Testis (tissue), 3 donors: ENCODE data around the gene MAN2A1. TPM values are rescaled to one million over a fixed set of nuclear protein-coding genes. Genes with fewer than 3 reads are reported as not detected.

Source experiments
- DNase-seq: peaks from one replicate; pipeline ENCODE4 v3.0.0-alpha.2; 2019
- H3K27ac ChIP-seq, 2 donors: fragments of 200-600 bp; sonication (generic); one replicate each; pipeline ENCODE4 v1.5.1; 2019
- H3K27me3 ChIP-seq: fragments of 200-600 bp; sonication (generic); one replicate; pipeline ENCODE4 v1.5.1; 2019
- H3K36me3 ChIP-seq: fragments of 200-600 bp; sonication (generic); one replicate; pipeline ENCODE4 v1.5.1; 2017; ENCODE audit warnings: low read depth; ENCODE audit errors: missing control alignments
- H3K4me1 ChIP-seq: fragments of 200-600 bp; sonication (generic); one replicate; pipeline ENCODE4 v1.5.1; 2019
- H3K4me3 ChIP-seq, 2 donors: fragments of 200-600 bp; sonication (generic); one replicate each; pipeline ENCODE4 v1.5.1; 2017 to 2019
- H3K9me3 ChIP-seq: fragments of 200-600 bp; sonication (generic); one replicate; pipeline ENCODE4 v1.5.1; 2017
- POLR2A ChIP-seq: fragments of 450-650 bp; IDR thresholded peaks from one replicate; pipeline ENCODE4 v1.6.1; 2017; ENCODE audit warnings: antibody characterized with exemption, mild to moderate bottlenecking, moderate library complexity
- WGBS, 2 donors: methylation state at CpG; one replicate each; pipeline ENCODE4 v1.1.5; 2018; 5-methylcytosine and 5-hydroxymethylcytosine counted together
- intact Hi-C: fragments of 100-400 bp; cut with DNase I; formaldehyde crosslinking; loops from one replicate; pipeline ENCODE4 v1.15.1; 2023; ENCODE audit warnings: low total_unique reads
- polyA plus RNA-seq: library from polyadenylated mRNA; stranded (reverse); fragments of 350-450 nt; fragmentation: Illumina TruSeq; extraction: RNeasy Lipid Tissue Mini Kit (QIAGEN cat#74804); gene quantifications from one replicate; pipeline ENCODE4 v1.2.3, GENCODE V29; 2014; ENCODE audit warnings: low read depth, low replicate concordance; ENCODE audit not compliant: insufficient read depth
- total RNA-seq, 2 donors: library from RNA; depleted of rRNA; stranded (reverse); fragments of >200 nt; gene quantifications; one replicate each; pipeline ENCODE4 v1.2.3, GENCODE V29; 2016
- TF ChIP-seq, protein P1 (sequence below), 3 experiments: fragments of 450-650 bp in 2 of 3; fragments of 200-600 bp in 1 of 3; sonication (generic) in 1 of 3; IDR thresholded peaks; one replicate each; pipeline ENCODE4 v1.5.1; 2016 to 2019; ENCODE audit warnings: antibody characterized with exemption in 3 of 3, mild to moderate bottlenecking in 2 of 3, moderate library complexity in 1 of 3

Gene MAN2A1
- total and polyA plus RNA-seq, 3 donors from 2014 or later: 36.0 to 80.5 (median 55.6) TPM

DNA sequence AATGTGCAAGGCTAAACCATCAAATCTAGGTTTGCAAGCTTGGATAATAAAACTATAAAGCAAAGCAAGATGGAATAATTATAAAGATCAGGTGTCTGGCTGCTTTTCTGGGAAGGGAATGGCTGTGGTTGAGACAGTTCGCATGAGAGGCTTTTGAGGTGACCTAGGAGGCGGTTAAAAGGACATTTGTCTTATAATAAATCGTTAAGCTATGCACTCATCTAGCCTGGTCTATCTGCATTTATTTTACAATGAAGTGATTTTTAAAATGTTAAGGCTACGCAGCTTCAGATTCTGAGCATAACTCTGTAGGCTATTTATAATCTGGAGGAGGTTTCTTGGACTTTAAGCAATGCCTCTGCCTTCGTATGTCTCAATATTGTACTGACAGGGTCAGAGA, 29.4 kb upstream of the MAN2A1 start:
- WGBS, 2 donors: 82 to 85% methylated on average over 5 of the region's 5 CpGs
- Histone ChIP-seq H3K9me3 (no peaks in the 10 kb centered on the region), H3K27ac (no peak overlapping the region), H3K36me3 (no peaks in the 10 kb centered on the region), H3K4me1 (peaks cover 7% of the 10 kb centered on the region), H3K4me3 (no peak overlapping the region), H3K27me3 (no peaks in the 10 kb centered on the region)
- intact Hi-C loops: no loop called here
- TF ChIP-seq POLR2A: no peak
- TF ChIP-seq, protein P1, sequence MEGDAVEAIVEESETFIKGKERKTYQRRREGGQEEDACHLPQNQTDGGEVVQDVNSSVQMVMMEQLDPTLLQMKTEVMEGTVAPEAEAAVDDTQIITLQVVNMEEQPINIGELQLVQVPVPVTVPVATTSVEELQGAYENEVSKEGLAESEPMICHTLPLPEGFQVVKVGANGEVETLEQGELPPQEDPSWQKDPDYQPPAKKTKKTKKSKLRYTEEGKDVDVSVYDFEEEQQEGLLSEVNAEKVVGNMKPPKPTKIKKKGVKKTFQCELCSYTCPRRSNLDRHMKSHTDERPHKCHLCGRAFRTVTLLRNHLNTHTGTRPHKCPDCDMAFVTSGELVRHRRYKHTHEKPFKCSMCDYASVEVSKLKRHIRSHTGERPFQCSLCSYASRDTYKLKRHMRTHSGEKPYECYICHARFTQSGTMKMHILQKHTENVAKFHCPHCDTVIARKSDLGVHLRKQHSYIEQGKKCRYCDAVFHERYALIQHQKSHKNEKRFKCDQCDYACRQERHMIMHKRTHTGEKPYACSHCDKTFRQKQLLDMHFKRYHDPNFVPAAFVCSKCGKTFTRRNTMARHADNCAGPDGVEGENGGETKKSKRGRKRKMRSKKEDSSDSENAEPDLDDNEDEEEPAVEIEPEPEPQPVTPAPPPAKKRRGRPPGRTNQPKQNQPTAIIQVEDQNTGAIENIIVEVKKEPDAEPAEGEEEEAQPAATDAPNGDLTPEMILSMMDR (IDR thresholded peaks at IDR 0.05): no peak
- DNase-seq: no peak

DNA sequence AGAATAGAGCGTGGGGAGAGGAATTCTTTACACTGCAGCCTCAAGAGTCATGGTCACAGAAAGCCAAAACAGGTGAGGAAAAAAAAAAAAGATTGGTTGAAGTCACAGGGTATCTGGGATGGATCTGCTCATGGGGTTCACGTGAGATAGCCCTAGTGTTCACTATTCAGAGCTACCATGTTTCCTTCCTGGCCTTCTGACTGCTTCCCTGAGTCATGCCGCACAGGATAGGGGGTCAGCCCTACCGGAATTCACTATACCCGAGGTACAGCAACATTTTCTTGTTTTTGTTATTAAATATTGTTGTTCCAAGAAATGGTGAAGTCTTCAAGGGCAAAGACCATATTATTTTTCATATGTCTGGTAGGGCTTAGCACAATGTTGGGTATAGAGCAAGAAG, 21.5 kb upstream of the MAN2A1 start:
- Histone ChIP-seq H3K27ac (no peak overlapping the region), H3K36me3 (no peaks in the 10 kb centered on the region), H3K4me1 (no peaks in the 10 kb centered on the region), H3K9me3 (no peaks in the 10 kb centered on the region), H3K27me3 (no peaks in the 10 kb centered on the region), H3K4me3 (no peak overlapping the region)
- WGBS, 2 donors: 82 to 90% methylated on average over 5 of the region's 5 CpGs
- no peak for TF ChIP-seq POLR2A
- TF ChIP-seq, protein P1 (IDR thresholded peaks at IDR 0.05): no peak
- intact Hi-C loops: no loop called here
- DNase-seq: no peak

DNA sequence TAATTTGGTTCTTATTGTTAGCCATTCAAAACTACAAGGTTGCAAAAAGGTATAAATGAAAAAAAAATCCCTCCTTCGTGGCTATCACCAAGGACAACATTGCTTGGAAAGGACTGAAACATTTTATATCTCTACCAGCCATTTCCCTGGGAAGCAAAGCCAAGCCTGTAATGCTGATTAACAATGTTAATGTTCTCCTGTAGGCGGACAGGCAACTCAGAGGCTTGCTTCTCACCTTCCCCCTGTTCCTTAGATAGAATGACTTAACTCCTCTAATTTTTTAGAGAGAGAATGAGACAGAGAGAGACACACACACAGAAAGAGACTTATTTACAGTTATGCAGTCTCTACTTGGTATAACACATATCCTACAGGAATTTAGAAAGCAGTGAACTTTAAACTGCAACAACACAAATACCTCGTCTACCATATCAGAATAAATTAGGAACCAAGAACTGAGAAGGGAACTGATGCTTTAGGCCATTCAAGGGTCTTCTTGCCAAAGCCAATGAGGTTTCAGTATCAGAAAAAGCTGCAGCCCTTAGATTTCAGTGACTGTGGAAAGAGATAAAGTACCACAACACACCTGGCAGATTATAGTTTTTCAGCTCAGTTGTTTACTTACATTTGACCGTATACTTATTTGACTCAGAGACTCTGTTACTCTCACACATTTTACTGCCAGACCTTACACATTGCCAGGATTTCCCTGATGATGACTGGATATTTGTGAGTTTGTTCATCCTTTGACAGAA, 20.9 kb upstream of the MAN2A1 start:
- 62 to 66% methylated on average over 4 of the region's 4 CpGs for WGBS, 2 donors
- intact Hi-C loops: no loop called here
- no peak for DNase-seq

DNA sequence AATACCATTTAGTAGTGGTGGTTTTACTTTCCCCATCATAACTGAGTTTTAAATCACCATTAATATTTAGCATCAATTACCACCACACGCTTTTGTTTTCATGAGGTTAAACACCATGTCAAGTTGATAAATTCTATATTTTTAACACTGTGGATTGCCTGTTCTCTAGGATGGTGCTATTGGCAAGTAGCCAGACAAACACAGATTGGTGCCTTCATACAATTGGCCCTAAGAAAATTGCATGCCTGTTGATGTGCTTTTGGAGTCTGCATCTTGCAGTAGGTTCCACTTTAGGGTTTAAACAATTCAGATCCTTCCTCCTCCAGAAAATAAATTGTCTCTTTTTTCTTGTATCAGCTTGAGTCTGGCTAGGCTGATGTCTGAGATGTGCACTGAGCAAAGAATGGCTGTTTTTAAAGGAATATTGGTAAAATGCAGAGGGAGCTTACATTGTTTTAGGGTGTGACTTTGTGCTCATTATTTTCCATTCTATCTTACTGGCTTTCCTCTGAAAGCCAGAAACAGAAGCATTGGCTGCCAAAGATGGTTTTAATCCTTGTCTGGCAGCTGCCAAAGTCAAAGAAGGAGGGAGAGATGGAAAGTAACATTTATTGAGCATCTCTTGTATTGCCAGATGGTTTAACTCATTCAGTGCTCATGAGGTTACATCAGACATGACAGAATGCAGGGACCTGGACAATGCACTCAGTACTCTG, 19.6 kb upstream of the MAN2A1 start:
- H3K36me3 ChIP-seq: no peaks in the 10 kb centered on the region
- no peak overlapping the region for H3K27ac ChIP-seq
- H3K27me3 ChIP-seq: no peaks in the 10 kb centered on the region
- DNase-seq: no peak
- intact Hi-C loops: no loop called here
- H3K4me3 ChIP-seq: no peak overlapping the region
- no peak for TF ChIP-seq POLR2A
- TF ChIP-seq, protein P1 (IDR thresholded peaks at IDR 0.05): no peak
- 62 to 82% methylated on average over 1 of the region's 1 CpG for WGBS, 2 donors
- H3K9me3 ChIP-seq: no peaks in the 10 kb centered on the region
- no peaks in the 10 kb centered on the region for H3K4me1 ChIP-seq

More for the DNA sequence above, 20.9 kb upstream of the MAN2A1 start:
- Histone ChIP-seq H3K4me1 (no peaks in the 10 kb centered on the region), H3K4me3 (no peak overlapping the region), H3K36me3 (no peaks in the 10 kb centered on the region), H3K27me3 (no peaks in the 10 kb centered on the region), H3K27ac (no peak overlapping the region), H3K9me3 (no peaks in the 10 kb centered on the region)
- TF ChIP-seq, protein P1 (IDR thresholded peaks at IDR 0.05): no peak
- TF ChIP-seq POLR2A: no peak
